ENCODE data around the gene PPP6R3.

- TF ChIP-seq POLR2AphosphoS5 (IDR thresholded peaks at IDR 0.05; ENCODE audit: low read depth, low read length) (no peak), TCF7L2 (IDR thresholded peaks at IDR 0.05; ENCODE audit: low read depth, low read length) (no peak), REST (IDR thresholded peaks at IDR 0.05; ENCODE audit: insufficient read depth in 1 of 2, low read depth in 2 of 2, low read length in 1 of 2) (no peak), SIN3A (IDR thresholded peaks at IDR 0.05; ENCODE audit: borderline replicate concordance, insufficient read depth, low read depth, low read length) (no peak)
- TF ChIP-seq, protein P1, sequence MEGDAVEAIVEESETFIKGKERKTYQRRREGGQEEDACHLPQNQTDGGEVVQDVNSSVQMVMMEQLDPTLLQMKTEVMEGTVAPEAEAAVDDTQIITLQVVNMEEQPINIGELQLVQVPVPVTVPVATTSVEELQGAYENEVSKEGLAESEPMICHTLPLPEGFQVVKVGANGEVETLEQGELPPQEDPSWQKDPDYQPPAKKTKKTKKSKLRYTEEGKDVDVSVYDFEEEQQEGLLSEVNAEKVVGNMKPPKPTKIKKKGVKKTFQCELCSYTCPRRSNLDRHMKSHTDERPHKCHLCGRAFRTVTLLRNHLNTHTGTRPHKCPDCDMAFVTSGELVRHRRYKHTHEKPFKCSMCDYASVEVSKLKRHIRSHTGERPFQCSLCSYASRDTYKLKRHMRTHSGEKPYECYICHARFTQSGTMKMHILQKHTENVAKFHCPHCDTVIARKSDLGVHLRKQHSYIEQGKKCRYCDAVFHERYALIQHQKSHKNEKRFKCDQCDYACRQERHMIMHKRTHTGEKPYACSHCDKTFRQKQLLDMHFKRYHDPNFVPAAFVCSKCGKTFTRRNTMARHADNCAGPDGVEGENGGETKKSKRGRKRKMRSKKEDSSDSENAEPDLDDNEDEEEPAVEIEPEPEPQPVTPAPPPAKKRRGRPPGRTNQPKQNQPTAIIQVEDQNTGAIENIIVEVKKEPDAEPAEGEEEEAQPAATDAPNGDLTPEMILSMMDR (IDR thresholded peaks at IDR 0.05) = no peak
Observed at GRCh38 chr11:68655806-68656205, 195.3 kb downstream of the PPP6R3 start.

Measured in Panc1 (cell line).